GM18861 (cell line): ENCODE measurements around the gene RRP1.

ENCODE experiments used
- ATAC-seq: cut with Tn5 transposase; IDR thresholded peaks from one replicate; pipeline ENCODE4 v1.9.1; 2021; ENCODE audit not compliant: unreplicated experiment

Gene RRP1

GRCh38 chr21:43758811-43759210 lies 30.6 kb upstream of the RRP1 start:
- ATAC-seq, result no peak

DNA sequence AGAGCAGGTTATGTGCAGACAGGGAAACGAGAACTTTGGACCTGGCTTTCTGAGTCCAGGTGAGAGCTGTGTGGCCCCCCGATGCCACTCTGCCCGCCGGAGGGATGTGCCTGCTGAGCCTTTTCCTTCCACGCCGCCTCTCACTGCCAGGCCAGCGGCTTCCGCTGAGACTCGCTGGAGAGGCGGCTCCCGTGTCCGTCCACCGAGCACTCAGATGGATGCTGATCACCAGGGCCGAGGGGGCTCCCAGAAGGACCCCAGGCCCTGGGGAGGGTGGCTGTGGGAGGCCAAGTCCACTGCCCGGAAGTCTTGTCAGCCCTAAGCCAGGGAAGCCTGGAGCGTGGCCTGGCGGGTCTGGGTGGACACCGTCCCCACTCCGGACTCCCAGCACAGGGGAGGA lies 29.7 kb upstream of the RRP1 start:
- ATAC-seq, result no peak

GRCh38 chr21:43760391-43760958 lies 28.9 kb upstream of the RRP1 start:
- ATAC-seq, result no peak

GRCh38 chr21:43761886-43762285 lies 27.5 kb upstream of the RRP1 start:
- no peak for ATAC-seq

DNA sequence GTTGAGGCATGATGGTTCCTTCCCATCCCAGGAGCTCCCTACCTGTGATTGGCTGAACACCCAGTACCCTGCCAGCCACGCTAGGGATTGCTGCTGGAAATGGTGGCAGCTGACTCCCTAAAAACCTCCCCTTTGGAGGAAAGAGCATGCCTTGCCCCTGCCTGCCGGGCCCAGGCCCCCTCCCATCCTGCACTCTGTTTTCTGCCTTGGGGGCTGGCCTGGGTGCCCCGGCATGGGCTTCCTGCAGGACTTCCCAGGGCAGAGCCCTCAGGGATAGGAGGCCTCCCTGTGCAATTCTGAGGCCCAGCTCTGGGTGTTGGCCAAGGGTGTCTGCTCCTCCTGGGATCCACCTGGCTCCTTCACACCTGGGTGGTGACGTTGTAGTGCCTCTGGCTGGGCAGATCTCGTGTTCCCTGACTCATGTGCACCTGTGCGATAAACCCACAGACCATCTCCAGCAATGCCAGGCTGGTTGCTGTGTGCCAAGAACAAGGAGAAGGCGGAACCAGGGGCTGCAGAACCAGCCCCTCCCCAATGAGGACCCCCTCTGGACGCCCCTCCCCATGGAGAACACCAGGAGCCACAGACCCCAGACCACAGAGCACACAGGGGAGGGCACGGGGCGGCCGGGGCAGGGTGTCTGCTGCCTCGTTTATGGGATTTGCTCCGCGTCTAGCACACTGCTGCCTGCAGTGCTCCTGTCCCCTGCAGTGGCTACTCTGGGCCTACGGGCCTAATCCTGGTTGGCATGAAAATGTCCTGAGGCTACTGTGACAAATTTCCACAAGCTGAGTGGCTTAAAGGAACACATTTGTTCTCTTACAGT lies 26.9 kb upstream of the RRP1 start:
- ATAC-seq, result no peak

GRCh38 chr21:43763901-43764523 lies 25.4 kb upstream of the RRP1 start:
- no peak for ATAC-seq

GRCh38 chr21:43764576-43765495 lies 24.5 kb upstream of the RRP1 start:
- ATAC-seq, result no peak

- no peak for ATAC-seq
These were observed 22.5 kb upstream of the RRP1 start for GRCh38 chr21:43766734-43767497.

DNA sequence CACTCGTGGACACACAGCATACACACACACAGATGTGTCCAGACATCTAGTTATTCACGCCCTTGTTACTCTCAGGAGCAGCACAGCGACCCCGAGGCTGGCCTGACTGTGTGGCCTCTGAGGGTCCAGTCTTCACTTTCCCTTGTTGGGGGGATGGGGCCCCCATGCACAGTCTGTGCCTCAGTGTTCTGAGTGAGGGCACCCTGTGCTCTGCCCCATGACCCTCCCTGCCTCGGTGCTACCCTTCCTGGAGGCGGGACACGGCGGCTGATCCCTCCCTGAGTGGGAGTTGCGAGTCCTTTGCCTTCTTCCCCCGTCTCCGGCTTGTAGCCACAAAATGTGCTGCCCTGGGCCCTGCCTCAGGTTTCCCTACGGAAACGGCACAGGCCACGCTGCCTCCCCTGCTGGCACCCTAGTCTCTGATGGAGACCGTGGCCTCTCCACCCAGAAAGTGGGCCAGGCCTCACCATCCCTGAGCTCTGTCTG lies 21.8 kb upstream of the RRP1 start:
- no peak for ATAC-seq

DNA sequence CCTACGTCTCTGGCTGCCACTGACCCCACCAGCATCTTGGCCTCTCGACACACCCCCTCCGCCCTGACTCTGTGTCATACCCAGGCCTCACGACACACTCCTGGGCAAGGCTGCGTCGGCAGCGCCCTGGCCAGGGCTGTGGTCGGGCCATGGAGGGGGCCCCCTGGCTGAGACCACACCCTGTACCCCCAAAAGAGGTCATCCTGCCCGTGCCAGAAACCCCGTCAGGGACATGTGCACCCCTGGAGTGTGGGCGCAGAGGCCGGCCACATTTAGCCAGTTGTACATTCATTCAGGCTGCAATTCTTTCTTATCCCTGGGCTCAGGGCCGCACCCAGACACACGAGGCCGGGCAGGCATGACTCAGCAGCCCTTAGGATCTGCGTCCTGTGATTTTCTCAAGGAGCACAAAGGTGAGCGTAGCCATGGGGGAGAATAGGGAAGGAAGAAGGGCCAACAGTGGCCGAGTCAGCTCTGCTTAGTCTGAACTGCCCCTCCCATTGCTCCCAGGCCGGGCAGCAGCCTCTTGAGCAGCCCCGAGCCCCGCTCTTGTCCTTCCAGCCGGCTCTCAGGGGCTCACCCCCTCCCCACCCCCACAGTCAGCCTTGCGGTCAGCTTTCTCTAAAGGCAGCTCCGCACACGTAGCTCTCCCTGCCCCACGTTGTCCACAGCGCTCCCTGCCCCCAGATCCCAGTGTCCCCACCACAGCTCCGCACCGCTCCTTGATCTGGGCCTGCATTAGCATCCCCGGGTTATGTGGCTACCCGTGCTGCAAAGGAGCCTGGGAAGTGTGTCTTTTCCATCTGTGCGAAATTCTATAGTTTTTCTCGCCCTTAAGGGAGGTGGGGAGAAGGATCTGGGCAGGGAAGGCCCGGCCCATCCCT lies 21.2 kb upstream of the RRP1 start:
- ATAC-seq, result no peak

GRCh38 chr21:43768868-43769167 lies 20.6 kb upstream of the RRP1 start:
- no peak for ATAC-seq

DNA sequence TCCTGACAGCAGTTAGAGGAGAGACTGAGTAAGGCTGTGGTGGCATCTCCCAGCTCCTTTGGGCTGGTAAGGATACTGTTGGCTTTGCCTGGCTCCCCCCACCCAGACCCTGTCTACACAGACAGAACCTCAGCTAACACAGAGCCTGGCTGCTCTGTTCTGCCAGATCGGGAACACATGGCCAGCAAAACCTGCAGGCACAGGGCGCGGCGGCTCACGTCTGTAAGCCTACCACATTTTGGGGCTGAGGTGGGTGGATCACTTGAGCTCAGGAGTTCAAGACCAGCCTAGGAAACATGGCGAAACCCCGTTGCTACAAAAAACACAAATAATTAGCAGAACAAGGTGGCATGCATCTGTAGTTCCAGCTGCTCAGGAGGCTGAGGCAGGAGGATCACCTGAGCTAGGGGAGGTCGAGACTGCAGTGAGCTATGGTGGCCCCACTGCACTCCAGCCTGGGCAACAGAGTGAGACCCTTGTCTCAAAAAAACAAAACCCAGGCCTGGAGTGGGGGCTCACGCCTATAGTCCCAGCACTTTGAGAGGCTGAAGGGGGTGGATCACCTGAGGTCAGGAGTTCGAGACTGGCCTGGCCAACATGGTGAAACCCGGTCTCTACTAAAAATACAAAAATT lies 19.9 kb upstream of the RRP1 start:
- no peak for ATAC-seq

DNA sequence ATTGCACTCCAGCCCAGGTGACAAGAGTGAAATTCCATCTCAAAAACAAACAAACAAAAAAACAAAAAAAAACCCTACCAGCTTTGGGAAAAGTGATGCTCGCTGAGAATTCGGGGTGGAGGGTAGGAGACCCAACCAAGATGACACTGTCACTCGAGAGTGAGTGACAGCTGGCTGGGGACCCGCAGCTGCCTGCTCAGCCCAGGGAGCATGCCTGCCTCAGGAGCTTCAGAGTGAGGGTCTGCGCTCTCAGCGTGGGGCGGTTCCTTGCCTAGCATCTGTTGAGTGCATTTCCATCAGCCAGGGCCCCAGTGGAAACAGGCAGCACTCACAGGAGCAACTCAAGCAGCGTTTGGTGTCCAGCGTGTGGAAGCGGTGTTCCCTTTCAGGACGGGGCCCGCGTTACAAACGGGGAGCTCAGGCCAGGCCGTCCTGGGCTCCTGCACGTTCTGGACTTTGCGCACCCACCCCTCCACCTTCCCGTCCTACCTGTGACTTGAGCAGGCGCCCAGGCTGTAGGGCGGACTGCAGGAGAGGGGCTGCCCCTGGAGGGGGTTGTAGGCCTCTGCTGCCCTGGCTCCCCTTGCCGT lies 19.2 kb upstream of the RRP1 start:
- ATAC-seq, result no peak

DNA sequence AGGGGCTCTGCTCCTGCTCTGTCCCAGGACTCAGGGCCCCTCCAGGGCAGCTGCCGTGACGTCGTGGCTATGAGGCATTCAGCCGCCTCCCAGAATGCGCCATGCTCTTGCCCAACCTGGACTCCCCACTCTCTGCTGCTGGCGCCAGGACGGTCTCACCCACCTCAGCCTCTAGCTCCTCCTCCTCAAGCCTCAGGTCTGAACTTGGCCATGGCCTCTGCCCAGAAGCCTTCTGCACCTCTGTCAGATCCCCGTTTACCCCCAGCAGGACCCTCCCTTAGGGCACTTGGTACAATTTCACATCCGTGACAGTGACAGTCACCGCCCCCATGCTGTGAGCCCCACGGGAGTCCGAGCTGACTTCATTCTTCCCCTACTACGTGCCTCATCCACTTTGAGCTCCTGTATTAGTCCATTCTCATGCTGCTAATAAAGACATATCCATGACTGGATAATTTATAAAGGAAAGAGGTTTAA lies 18.1 kb upstream of the RRP1 start:
- ATAC-seq, result no peak

DNA sequence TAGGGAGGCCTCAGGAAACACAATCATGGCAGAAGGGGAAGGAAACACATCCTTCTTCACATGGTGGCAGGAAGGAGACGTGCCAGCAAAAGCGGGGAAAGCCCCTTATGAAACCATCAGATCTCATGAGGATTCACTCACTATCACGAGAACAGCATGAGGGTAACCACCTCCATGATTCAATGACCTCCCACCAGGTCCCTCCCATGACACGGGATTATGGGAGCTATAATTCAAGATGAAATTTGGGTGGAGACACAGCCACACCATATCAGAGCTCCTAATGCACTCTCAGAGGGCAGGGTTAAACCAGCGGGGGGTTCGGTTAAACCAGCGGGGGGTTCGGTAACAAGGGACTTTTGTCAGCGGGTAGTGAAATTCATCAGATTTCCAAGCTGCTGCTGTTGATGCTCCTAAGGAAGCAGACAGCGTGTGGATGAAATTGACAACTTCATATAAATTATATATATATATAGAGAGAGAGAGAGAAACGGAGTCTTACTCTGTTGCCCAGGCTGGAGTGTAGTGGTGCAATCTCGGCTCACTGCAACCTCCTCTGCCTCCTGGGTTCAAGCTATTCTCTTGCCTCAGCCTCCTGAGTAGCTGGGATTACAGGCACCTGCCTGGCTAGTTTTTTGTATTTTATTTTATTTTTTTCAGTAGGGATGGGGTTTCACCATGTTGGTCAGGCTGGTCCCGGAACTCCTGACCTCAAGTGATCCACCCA lies 17.5 kb upstream of the RRP1 start:
- no peak for ATAC-seq

DNA sequence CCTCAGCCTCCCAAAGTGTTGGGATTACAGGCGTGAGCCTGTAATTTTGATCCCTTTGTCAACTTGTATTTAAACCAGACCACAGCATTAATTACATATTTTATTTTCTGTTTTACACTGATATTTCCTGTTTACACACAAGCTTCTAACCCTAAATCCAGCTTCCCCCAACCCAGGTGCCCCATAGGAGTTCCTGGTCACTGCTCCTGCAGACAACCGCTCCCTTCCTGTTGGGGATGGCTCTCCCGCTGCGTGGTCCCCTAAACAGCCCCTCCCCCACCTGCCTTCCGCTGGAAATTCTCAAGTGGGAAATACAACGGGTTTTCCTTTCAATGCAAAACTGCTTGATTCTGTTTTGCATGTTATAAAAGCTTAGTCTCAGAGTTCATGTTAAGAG lies 17.0 kb upstream of the RRP1 start:
- ATAC-seq, result no peak

DNA sequence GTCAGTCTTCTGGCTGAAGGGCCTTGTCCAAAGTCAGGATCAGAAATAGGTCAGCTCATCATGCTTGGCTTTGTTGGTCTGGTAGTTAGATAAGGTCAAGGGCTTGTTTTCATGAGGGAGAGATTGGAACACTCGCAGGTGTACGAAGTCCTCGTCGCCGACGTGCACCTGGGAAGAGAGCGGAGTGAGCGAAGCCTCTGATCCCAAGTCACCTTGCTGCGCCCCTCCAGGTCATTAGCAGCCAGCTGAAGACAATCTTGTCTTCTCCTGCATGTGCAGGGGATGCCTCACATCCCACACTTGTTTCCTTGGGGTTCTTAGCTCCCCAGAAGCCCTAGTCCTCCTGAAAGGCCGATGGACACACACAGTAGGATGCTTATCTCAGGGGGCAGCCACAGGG lies 15.2 kb upstream of the RRP1 start:
- ATAC-seq, result no peak

- ATAC-seq, result no peak
These were observed 14.2 kb upstream of the RRP1 start for GRCh38 chr21:43775190-43775589.
